ENCODE data around the gene ITGB3.

ITGB3 gene

DNA sequence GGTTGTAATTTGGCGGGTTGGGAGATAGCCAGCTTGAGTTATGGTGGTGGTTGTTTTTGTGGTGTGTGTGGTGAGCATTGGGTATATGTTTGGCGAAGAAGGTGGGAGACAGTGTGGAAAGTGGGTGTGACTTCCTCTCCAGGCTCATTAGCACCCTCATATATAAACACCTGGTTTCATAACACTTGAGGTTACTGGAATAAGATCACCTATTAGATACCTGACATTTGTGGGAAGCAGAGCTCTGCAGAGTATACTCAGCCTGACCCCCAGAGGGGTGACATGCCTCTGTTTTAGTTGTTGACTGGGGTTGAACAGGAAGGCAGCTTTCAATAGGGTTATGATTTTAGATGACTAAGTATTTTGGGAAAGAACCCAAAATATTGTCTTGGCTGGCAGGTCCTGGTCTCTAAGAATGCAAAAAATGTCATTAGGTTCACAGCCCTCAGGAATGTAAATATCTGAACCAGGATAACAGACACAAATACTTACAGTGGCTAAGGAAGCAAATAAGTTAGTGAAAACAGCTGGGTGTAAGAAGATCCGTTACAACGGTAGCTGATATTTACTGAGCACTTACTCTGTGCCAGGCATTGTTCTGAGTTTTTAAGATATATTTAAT lies 51.8 kb downstream of the ITGB3 start:
- peak; percentile 96 for DNase-seq (ENCODE audit: low read depth)
- in situ Hi-C loops (cut with HindIII; ENCODE audit: low sequenced_read_pairs) = no loop called here
- TF ChIP-seq, protein P1, sequence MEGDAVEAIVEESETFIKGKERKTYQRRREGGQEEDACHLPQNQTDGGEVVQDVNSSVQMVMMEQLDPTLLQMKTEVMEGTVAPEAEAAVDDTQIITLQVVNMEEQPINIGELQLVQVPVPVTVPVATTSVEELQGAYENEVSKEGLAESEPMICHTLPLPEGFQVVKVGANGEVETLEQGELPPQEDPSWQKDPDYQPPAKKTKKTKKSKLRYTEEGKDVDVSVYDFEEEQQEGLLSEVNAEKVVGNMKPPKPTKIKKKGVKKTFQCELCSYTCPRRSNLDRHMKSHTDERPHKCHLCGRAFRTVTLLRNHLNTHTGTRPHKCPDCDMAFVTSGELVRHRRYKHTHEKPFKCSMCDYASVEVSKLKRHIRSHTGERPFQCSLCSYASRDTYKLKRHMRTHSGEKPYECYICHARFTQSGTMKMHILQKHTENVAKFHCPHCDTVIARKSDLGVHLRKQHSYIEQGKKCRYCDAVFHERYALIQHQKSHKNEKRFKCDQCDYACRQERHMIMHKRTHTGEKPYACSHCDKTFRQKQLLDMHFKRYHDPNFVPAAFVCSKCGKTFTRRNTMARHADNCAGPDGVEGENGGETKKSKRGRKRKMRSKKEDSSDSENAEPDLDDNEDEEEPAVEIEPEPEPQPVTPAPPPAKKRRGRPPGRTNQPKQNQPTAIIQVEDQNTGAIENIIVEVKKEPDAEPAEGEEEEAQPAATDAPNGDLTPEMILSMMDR (IDR thresholded peaks at IDR 0.05; ENCODE audit: low read depth, low read length, missing control alignments) = no peak
- no peak overlapping the region for H3K4me3 ChIP-seq (ENCODE audit: low read depth, low read length)

DNA sequence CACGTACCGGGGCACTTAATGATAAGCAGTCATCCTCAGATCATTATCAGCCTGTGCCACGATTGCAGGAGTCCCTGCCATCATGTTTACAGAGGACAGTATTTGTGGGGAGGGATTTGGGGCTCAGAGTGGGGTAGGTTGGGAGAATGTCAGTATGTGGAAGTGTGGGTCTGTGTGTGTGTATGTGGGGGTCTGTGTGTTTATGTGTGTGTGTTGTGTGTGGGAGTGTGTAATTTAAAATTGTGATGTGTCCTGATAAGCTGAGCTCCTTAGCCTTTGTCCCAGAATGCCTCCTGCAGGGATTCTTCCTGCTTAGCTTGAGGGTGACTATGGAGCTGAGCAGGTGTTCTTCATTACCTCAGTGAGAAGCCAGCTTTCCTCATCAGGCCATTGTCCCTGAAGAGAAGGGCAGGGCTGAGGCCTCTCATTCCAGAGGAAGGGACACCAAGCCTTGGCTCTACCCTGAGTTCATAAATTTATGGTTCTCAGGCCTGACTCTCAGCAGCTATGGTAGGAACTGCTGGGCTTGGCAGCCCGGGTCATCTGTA lies 56.6 kb downstream of the ITGB3 start:
- no peak overlapping the region for H3K4me3 ChIP-seq (ENCODE audit: low read depth, low read length)
- DNase-seq (ENCODE audit: low read depth) = no peak
- in situ Hi-C loops (cut with HindIII; ENCODE audit: low sequenced_read_pairs) = no loop called here
- TF ChIP-seq, protein P1 (IDR thresholded peaks at IDR 0.05; ENCODE audit: low read depth, low read length, missing control alignments) = no peak

DNA sequence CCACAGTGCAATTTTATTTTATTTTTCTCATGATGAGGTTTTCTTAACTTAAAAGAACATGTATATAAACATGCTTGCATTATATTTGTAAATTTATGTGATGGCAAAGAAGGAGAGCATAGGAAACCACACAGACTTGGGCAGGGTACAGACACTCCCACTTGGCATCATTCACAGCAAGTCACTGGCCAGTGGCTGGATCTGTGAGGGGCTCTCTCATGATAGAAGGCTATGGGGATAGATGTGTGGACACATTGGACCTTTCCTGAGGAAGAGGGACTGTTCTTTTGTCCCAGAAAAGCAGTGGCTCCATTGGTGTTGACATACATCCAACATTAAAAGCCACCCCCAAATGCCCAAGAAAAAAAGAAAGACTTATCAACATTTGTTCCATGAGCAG lies 57.8 kb downstream of the ITGB3 start:
- H3K4me3 ChIP-seq (ENCODE audit: low read depth, low read length) = no peak overlapping the region
- in situ Hi-C loops (cut with HindIII; ENCODE audit: low sequenced_read_pairs) = no loop called here
- no peak for DNase-seq (ENCODE audit: low read depth)
- TF ChIP-seq, protein P1 (IDR thresholded peaks at IDR 0.05; ENCODE audit: low read depth, low read length, missing control alignments) = no peak

DNA sequence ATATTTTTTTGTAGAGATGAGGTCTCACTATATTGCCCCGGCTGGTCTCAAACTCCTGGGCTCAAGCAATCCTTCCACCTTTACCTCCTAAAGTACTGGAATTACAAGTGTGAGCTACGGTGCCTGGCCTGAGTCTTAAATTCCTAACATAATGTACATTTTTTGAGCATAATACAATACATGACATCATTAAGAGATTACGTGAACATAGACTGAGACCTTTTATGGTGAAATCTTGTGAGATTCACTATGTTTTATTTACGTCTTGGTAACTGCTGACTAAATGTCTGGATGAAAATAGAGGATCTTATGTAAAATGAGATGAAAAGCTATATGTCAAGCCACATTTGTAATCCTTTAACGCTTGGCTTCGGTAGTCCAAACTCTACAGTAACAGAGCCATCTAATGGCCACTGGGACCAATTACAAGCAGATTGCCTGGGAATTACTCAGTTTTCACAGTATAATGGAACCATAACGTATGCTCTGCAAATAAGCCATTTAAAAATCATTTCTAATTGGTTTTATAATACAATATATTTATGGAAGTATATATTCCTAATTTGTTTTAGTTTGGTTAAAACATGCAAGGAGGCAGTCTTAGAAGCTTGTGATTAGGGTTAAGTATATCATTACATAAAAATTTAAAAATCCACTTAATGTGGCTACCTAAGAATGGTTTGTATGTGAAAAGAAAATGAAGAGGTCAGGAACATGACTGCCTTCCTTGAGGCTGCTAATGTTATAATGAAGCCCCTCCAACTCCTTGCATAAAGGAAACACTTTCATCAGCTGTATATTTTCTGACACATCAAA lies 62.0 kb downstream of the ITGB3 start:
- DNase-seq (ENCODE audit: low read depth) = peak; percentile 84
- in situ Hi-C loops (cut with HindIII; ENCODE audit: low sequenced_read_pairs) = no loop called here
- TF ChIP-seq, protein P1 (IDR thresholded peaks at IDR 0.05; ENCODE audit: low read depth, low read length, missing control alignments) = peak; percentile 77
- no peak overlapping the region for H3K4me3 ChIP-seq (ENCODE audit: low read depth, low read length)

DNA sequence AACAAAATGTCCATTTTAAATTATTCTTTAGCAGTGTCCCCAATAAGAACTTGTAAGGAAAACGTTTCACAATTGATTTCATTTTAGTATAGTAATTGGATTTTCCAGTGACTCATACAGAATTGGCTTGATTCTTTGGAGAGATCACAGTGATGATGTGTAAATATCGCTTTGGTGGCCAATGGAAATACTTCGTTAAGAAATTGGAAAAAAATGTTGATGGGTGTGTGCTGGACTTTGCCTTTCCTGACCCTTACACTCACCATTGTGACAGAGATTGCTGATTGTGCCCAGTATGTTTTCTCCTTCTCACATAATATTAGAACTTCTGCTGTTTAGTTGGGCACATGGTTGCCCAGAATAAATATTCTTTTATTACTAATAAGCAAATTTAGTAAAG lies 62.7 kb downstream of the ITGB3 start:
- in situ Hi-C loops (cut with HindIII; ENCODE audit: low sequenced_read_pairs) = no loop called here
- peak; percentile 26 for DNase-seq (ENCODE audit: low read depth)
- TF ChIP-seq, protein P1 (IDR thresholded peaks at IDR 0.05; ENCODE audit: low read depth, low read length, missing control alignments) = no peak
- H3K4me3 ChIP-seq (ENCODE audit: low read depth, low read length) = no peak overlapping the region

DNA sequence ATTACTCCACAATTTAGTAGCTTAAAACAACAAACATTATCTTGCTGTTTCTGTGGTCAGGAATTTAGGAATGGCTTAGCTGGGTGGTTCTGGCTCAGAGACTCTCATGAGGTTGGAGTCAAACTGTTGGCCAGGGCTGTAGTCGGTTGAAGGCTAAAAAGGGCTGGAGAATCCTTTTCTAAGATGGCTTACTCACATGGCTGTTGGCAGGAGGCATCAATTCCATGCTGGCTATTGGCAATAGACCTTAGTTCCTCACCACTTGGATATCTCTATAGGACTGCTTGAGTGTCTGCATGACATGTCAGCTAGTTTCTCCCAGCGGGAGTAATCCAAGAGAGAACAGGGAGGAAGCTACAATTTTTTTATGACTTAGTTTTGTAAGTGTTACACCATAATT lies 63.5 kb downstream of the ITGB3 start:
- peak; percentile 66 for DNase-seq (ENCODE audit: low read depth)
- no peak overlapping the region for H3K4me3 ChIP-seq (ENCODE audit: low read depth, low read length)
- in situ Hi-C loops (cut with HindIII; ENCODE audit: low sequenced_read_pairs) = no loop called here
- TF ChIP-seq, protein P1 (IDR thresholded peaks at IDR 0.05; ENCODE audit: low read depth, low read length, missing control alignments) = no peak
